GM21526 (cell line): ENCODE results near the gene PGM5.

Experiments used
- ATAC-seq: cut with Tn5 transposase; IDR thresholded peaks from one replicate; pipeline ENCODE4 v1.9.1; 2021; ENCODE audit warnings: moderate library complexity; ENCODE audit not compliant: unreplicated experiment, low FRiP score

PGM5 gene

DNA sequence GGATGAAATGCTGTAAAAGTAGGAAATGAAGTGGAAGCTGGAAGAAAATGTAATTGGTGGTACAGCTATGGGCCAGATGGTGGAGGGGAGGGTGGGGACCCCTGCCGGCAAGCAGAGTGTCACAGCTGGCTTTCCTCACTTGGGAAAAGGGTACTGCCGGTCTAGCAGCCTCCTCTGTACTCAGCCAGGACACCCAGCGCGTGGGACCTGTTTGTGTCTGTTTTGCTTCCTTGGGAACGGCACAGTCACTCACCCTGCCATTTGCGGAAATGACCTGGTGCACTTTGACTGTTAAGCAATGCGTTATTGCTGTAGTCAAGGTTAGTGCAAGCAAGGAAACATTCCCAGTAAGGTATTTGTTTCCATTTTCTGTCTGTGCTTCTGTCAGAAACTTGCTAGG is 174.2 kb downstream of the PGM5 start:
- ATAC-seq = no peak

DNA sequence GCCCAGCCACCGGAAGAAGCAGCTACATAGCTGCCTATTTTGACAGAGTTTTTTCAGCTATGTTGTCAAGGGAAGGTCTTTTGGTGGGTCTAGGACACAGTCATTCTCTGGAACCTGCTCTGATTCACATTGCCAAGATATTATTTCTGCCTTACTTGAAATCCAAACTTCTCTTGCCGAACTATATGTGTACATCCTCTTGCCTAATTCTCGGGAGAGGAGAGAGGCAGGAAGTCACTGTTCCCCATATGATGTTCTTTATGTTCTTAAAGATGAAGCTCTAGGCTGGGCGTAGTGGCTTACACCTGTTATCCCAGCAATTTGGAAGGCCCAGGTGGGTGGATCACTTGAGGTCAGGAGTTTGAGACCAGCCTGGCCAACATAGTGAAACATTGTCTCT is 175.7 kb downstream of the PGM5 start:
- no peak for ATAC-seq

DNA sequence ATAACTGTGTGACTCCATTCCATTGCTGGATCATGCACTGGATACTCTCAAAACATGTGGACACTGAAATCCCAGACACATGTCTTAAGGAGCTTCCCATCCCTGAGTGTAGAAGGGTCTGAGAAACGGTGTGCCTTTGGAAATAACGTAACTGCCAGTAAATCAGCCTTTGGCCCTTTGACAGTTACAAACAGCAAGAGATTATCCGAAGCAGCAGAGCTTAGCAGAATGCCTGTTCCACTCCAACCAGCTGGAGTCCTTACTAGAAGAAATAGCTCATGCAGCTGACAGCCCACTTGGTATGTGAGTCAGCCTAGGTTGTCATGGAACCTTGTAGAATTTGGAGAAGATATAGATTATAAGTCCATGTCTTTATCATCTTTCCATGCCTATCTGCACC is 177.3 kb downstream of the PGM5 start:
- ATAC-seq = no peak

DNA sequence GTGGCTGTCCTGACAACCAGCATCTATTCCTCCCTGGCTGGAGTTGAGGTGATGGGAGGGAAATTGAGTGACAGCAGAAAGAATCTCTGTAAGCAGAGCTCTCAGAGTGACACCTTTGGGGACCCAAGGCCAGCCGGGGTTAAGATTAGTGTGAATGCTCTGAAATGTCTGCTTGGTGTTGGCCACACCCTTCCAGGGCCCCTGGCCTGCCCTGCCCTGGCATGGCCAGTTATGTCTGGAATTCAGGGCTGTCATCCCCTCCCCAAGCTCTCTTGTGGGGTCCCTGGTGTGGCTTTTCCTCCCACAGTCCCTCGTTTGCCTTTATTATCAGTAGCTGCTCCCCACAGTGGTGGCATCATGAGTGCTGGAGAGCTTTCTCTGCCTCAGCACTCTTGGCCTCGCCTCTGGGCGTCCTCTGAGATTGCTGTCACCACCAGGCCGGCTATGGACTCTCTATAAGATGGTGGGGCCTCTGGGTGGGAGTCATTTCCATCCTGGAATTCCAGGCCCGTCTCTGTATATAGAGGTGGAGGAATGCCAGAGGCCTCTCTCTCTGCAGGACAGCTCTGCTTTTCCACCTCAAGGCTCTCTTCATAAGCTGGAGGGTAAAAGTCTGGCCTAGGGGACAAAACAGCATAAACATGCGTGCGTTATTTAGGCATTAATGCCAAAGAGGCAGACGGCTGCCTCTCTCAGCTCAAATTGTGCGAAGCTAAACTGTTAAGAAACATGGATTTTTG is 180.6 kb downstream of the PGM5 start:
- ATAC-seq = no peak

DNA sequence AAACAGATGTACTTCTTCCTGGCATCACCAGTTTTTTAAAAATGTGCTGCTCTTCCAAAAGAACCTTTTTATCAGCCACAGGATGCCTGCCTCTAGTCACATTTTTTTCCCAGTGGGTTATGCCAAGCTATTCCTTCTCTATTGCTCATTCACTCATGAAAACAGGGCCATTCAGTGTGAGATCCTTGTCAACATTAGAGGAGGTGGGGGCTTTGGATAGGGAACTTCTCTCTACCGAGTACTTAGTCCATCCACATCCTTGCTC is 181.1 kb downstream of the PGM5 start:
- no peak for ATAC-seq

DNA sequence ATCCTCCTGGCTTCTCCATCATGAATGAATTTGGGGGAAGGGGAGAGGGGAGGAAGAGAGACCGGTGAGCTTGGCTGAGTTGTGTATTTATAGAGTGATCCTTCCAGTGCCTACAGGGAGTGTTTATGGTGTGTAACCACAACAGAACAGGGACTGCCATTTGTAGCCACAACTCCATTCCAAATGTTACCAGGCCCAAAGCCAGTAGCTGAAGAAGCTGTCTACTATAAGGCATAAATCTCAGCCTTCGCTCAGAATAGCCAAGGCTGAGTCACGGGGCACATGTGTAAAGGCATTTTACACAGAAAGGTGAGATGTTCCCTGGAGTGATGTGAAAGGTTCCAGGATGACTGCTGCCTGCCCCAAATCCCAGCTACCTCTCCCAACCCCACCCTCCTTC is 181.8 kb downstream of the PGM5 start:
- ATAC-seq = no peak

- ATAC-seq = no peak
Observed at GRCh38 chr9:68540712-68541535, 184.5 kb downstream of the PGM5 start, which contains the start of gene TMEM252. TSS of gene TMEM252 (minus strand) at chr9:68540883. CDS start at chr9:68540814, 69 bp downstream.

DNA sequence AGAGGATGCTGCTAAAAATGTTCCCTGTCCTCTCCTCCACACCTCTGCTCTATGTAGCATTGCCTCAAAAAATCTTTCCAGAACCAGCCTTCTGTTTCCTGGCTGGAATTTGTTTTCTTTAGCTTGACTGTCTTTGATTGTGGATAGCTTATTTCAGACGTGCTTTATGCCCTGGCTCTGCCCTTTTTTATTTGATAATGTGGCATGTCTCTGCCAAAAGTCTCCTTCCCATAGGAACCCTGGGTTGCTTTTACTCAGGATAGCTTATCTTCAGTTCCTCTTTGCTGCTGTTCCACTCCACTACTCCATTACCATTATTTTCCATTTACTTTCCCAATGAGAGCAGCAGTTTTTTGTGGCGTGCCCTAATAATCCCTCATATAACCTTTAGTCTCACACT is 185.2 kb downstream of the PGM5 start:
- ATAC-seq = no peak

DNA sequence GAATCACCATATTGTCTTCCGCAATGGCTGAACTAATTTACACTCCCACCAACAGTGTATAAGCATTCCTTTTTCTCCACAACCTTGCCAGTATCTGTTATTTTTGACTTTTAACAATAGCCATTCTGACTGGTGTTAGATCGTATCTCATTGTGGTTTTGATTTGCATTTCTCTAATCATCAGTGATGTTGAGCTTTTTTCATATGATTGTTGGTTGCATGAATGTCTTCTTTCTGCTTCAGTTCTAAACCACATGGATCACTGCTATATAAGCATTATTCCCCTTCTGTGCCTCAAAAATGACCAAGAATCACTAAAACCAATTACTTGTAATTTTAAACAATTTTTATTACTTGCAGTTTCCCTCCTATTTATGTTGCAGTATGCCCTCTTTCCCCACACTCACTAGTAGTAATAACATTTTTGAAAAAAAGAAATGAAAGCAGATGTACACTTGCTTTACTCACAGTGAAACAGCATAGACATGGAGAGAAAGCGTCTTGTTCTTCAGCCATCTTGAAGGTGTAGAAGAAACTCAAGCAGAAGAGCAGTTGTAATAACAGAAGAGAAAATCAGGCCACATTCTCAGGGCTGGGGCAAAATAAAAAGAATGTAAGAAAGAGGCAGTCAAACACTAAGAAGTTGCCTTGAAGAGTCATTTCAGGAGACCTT is 188.8 kb downstream of the PGM5 start:
- peak; percentile 56 for ATAC-seq

DNA sequence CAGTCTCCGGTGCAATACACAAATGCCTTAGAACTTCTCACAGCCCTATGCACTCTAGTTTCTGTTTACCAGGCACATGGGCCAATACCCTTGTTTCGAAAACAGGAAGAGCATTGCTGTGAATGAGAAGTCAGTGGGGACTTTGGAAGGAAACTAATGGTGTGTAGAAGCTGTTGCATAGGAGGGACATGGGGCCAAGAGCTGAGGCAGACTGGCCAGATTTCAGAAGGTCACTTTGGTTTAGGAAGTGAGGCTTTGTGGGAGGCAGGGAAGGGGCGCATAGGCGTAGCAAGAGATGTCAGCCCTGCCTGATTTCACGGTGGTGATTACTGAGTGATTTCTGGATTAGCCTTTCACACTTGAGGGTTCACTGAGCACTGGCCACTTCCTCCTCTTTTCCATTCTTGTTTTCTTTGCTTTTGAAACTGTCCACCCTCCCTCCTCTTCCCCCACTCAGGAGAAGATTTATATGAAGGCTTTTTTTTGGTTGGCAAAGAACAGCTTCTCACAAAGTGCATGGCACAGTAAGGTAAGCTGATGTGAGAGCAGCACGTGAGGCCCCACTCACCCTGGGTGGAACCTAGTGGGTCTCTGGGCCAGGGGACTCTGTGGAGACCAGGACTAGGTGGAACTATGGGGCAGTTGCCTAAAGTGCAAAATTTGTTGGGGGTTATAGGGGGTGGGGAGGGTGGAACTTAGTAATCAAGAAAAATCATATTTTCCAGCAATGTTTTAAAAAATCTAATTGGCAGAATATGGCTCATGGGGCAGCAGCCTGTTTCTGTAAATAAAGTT is 190.4 kb downstream of the PGM5 start:
- peak; percentile 79 for ATAC-seq

DNA sequence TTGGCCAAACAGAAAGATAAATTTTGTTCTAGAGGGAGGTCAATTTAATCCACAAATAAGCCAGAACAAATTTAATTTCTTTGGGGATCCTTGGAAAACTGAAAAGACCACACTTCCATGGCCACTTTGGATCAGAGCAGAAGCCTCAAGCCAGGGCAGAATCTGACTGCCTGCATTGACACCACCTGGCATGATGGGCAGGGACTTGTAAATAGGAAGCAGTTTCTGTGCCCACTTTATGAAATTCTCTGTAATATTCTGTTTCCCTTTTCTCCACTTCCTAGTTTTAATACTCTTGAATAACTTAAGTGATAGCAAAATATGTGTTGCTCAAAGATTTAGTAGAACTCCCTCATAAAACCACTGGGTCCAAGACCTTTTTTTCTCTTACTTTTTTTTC is 191.0 kb downstream of the PGM5 start:
- ATAC-seq = no peak

GRCh38 chr9:68548241-68548640 is 191.8 kb downstream of the PGM5 start:
- ATAC-seq = no peak

DNA sequence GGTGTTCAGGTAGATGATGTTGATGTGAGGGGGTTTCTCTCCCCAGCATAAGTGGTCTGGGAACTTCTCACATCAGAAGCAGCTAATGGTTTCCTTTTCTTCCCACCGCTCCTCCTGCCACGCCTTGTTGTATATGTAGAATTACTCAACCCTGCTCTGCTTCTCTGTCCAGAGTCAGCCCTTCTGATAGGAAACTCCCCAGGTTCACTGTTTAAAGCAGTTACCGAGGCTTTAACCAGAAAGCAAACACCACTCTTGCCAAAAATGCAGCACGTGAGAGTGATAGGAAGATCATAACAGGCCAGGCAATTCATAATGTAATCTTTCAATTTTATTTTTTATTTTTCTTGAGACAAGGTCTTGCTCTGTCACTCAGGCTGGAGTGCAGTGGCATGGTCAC is 194.8 kb downstream of the PGM5 start:
- no peak for ATAC-seq

GRCh38 chr9:68552700-68553476 is 196.5 kb downstream of the PGM5 start:
- ATAC-seq = no peak

DNA sequence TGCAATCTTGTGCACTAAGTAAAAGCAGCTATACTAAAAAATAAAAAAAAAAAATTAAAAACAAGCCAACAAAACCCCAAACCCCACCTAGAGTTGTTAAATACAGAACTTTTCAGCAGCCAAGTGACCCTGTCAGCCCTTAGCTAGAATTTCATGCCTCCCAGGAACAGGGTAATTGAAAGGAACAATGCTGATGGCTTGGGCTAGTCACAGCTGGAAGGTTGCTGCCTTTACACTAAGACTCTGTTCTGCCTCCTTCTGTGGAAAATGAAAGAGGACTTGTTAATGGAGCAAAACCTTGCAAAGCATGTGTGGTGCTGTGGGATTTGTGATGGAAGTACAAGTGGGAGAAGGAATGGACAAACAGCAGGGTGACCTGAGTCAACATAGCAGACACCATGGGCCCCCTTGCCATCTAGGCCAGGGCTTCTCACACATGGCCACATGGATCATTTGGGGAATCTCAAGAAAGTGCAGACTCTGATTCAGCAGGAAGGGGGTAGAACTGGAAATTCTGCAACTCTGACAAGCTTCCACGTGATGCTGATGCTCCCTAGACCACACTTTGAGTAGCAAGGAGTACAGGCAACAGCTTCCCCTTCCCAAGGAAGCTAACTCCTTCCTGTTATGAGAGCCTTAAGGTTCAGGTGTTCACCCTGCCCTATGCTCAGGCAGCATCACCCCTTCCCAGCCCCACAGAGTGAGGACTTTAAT is 199.2 kb downstream of the PGM5 start:
- ATAC-seq = no peak

- ATAC-seq = no peak
Observed at GRCh38 chr9:68558545-68558944, 202.1 kb downstream of the PGM5 start.

GRCh38 chr9:68560071-68560844 is 203.8 kb downstream of the PGM5 start:
- ATAC-seq = no peak

DNA sequence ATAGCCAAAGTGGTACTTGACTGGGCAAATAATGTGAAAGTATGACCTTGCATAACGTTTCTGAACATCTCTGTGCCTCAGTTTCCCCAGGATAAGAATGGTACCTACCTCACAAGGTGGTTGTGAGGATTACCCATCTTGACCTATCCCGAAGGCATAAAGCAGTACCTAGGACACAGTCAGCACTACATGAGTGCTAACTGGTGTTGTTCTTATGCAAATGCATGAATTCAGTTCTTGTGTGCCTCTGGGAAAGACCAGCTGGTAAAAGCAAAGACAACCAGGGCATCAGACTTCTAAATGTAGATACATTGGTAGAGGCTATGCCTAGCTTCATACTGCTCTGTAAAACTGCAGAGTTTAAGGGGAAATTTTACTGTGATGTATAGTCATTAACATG is 206.1 kb downstream of the PGM5 start:
- no peak for ATAC-seq

DNA sequence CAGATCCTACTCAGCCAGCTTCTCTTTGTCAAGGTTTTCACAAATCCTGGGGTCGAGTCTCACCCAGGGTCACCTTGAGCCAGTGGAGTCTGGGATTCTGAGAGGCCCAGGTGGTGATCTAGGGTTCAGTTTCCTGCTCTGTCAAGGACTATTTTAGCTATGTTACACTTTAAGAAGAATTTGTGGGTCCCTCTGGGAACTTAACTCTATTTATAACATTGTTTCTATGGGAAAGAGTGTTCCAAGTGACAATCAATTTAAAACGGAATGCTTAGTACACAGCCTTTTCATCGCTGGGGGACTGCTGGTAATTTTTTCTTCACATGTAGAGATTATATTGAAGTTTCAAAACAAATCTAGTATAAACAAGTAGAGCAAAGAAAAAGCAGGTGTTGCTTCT is 211.2 kb downstream of the PGM5 start:
- ATAC-seq = no peak
